A549 (cell line): ENCODE measurements around the gene SNAI3.

Experiments used
- CHD4 ChIP-seq: fragments of 200-600 bp; sonication (generic); IDR thresholded peaks from 2 replicates; pipeline ENCODE4 v1.6.1; 2016; ENCODE audit warnings: antibody characterized with exemption, mild to moderate bottlenecking, borderline replicate concordance
- CTCF ChIP-seq: fragments of >200 bp; sonication (Bioruptor Twin); formaldehyde crosslinking; IDR thresholded peaks from 3 replicates; pipeline ENCODE4 v1.5.1; 2016
- EP300 ChIP-seq, 2 experiments: fragments of >200 bp; sonication (Bioruptor Twin); formaldehyde crosslinking; IDR thresholded peaks; 2 replicates in 1 of 2; 3 replicates in 1 of 2; pipeline ENCODE4 v1.6.1; 2016 to 2017
- HMGXB4 ChIP-seq: fragments of 250-450 bp; sonication (Bioruptor Pico); IDR thresholded peaks from 2 replicates; pipeline ENCODE4 v1.5.0; 2021; ENCODE audit warnings: mild to moderate bottlenecking, moderate library complexity, borderline replicate concordance
- MYC ChIP-seq: IDR thresholded peaks from 2 replicates; pipeline ENCODE4 v1.6.1; 2012; ENCODE audit warnings: mild to moderate bottlenecking, inconsistent platforms, low read length, improper control_type of control experiment, borderline replicate concordance
- NPAS2 ChIP-seq: fragments of 250-450 bp; sonication (Bioruptor Pico); IDR thresholded peaks from 2 replicates; pipeline ENCODE4 v1.8.0; 2022; ENCODE audit warnings: mild to moderate bottlenecking, moderate library complexity, borderline replicate concordance
- SMC3 ChIP-seq: fragments of >200 bp; sonication (Bioruptor Twin); formaldehyde crosslinking; IDR thresholded peaks from 3 replicates; pipeline ENCODE4 v1.6.1; 2018; ENCODE audit warnings: inconsistent platforms
- TP53 ChIP-seq: fragments of 250-450 bp; sonication (Bioruptor Pico); IDR thresholded peaks from 2 replicates; pipeline ENCODE4 v1.5.0; 2021; ENCODE audit warnings: mild to moderate bottlenecking, moderate library complexity

- TF ChIP-seq CTCF (peak; percentile 36), TP53 (CRISPR knock-in tag) (no peak), SMC3 (no peak), NPAS2 (CRISPR knock-in tag) (no peak), HMGXB4 (CRISPR knock-in tag) (no peak), EP300 (IDR thresholded peaks at IDR 0.05) (no peak), CHD4 (no peak), MYC (no peak)
Measured at GRCh38 chr16:88681084-88681680, 5.1 kb downstream of the SNAI3 start.
